IPS-NIHi7 (cell line): ENCODE data around the gene TNRC6B.
"Not testable (repeated sequence)": the region's sequence is repeated elsewhere in the genome, so short reads cannot be mapped to it uniquely, and the experiment has no call there.

ENCODE experiments used
- DNase-seq: peaks from one replicate; pipeline ENCODE4 v3.0.0; 2012; ENCODE audit warnings: mixed read lengths; ENCODE audit errors: extremely low spot score

TNRC6B gene, protein sequence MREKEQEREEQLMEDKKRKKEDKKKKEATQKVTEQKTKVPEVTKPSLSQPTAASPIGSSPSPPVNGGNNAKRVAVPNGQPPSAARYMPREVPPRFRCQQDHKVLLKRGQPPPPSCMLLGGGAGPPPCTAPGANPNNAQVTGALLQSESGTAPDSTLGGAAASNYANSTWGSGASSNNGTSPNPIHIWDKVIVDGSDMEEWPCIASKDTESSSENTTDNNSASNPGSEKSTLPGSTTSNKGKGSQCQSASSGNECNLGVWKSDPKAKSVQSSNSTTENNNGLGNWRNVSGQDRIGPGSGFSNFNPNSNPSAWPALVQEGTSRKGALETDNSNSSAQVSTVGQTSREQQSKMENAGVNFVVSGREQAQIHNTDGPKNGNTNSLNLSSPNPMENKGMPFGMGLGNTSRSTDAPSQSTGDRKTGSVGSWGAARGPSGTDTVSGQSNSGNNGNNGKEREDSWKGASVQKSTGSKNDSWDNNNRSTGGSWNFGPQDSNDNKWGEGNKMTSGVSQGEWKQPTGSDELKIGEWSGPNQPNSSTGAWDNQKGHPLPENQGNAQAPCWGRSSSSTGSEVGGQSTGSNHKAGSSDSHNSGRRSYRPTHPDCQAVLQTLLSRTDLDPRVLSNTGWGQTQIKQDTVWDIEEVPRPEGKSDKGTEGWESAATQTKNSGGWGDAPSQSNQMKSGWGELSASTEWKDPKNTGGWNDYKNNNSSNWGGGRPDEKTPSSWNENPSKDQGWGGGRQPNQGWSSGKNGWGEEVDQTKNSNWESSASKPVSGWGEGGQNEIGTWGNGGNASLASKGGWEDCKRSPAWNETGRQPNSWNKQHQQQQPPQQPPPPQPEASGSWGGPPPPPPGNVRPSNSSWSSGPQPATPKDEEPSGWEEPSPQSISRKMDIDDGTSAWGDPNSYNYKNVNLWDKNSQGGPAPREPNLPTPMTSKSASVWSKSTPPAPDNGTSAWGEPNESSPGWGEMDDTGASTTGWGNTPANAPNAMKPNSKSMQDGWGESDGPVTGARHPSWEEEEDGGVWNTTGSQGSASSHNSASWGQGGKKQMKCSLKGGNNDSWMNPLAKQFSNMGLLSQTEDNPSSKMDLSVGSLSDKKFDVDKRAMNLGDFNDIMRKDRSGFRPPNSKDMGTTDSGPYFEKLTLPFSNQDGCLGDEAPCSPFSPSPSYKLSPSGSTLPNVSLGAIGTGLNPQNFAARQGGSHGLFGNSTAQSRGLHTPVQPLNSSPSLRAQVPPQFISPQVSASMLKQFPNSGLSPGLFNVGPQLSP (N-terminal part only)

DNA sequence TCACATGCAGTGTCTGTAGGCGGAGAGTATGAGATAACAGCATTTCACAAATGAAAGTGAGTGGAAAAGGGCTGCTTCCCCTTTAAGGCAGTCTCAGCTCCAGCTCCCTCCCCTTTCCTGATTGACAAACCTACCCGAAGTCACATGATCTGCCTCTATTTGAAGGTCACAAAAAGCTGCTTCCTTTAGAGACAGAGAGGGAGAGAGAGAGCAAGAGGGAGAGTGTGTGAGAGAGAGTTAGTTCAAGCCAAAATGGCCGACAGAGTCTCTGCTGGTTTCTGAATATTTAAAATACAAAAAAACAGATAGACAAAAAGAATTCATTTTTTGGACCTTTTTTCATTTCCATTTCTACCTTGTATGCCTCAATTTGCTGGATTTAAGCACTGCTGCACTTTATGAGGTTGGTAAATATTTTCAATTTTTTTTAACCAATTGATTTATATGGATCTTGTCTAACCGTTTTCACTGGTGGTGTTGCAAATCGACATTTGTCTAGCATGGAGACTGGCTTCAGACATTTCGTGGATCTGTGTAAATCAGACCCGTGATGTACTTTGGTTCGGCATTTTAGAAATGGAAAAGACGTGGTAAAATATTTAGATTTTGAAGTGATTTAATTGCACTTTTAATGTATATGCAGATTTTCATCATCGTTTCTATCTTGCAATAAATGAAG, at the start of gene TNRC6B:
Gene TNRC6B, plus strand, starts transcription at position 188 of the 679 bp plus-strand sequence. Its CDS starts 211 bp downstream, at position 399.
- DNase-seq = peak; percentile 70

DNA sequence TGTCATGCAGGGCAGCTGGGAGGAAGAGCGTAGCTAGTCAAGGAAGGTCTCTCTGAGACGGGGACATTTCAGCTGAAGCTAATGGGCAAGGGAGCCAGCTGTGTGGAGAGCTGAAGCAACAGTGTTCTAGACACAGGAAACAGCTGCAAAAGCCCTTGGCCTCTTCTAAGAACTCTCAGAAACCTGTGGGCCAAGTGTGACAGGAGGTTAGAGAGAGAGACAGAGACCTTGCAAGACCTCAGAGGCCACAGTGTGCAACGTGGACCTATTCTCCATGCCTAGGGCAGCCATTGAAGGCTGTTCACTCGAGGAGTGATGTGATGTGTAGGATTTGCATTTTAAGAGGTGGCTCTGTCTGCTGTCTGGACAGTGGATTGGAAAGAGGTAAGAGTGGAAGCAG, 48.7 kb upstream of the TNRC6B start:
- no peak for DNase-seq

DNA sequence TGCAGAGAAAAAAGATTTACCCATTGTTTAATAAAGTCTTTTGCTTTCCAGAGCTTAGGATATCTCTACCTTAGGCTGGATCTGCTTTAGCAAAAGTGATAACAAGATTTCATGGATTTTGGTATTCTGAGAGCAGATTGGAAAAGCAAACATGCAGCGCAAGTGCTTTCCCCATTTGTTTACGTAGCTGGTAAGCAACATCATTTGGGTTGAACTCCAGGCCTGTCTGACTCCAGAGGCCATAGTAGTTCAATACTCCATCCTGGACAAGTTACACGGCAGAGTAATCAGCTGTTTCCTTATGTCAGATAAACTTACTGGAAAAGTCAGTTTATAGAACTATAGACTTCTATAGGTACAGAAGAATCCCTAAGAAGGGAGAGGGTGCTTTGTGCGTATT, 40.6 kb upstream of the TNRC6B start:
- DNase-seq = no peak

DNA sequence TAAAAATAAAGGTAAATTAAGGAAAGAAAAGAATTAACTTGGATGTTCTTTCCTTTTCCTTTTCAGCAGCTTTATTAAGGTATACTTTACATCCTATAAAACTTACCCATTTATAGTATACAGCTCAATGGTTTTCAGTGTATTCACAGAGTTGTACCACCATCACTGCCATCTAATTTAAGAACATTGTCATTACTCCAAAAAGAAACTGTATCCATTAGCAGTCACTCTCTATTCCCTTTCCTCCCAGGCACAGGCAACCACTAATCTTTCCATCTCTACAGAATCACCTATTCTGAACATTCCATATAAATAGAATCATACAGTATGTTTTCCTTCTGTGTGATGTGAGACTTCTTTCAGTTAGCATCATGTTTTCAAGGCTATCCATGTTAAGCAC, 38.9 kb upstream of the TNRC6B start:
- no peak for DNase-seq

DNA sequence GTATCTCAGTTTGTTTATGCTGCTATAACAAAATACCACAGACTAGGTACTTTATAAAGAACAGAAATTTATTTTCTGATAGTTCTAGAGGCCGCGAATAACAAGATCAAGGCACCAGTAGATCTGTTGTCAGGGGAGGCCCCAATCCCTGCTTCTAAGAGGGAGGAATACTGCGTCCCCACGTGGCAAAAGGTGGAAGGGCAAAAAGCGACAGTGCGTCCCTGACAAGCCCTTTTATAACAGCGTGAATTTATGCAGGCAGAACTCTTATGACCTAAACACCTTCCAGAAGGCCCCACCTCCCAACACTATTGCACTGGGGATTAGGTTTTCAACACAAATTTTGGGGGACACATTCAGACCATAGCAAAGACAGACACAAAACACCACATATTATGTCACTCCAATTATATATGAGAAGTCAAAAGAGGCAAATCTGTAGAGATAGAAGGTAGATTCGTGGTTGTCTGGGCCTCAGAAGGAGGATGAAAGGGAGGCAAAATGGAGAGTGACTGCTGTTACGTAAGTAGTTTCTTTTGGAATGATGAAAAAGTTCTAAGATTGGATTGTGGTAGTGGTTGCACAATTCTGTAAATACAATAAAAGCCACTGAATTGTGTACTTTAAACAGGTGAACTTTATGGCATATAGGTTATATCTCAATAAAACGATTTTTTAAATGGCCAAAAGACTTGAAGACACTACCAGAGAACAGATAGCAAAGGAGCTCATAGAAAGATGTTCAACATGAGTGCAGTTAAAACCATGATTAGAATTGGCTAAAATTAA, 30.1 kb upstream of the TNRC6B start:
- DNase-seq = peak; percentile 70

DNA sequence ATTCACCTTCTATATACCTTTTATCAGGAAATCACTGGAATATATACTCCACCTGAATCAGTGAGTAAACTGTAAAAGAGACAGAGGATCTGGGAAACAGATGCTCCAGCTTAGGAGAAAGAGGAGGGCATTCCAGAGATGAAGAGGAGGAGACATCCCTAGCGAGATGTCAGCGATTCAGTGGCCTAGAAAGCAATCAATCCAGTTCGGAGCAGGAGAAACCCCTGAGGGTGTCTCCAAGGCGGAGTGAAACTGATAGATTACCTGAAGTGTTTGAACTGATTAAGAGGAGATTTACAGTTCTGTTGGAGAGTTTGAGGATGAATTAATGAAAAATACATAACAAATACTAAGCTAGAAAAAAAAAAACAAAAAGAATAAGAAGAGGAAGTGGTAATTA, 24.5 kb upstream of the TNRC6B start:
- DNase-seq = no peak

DNA sequence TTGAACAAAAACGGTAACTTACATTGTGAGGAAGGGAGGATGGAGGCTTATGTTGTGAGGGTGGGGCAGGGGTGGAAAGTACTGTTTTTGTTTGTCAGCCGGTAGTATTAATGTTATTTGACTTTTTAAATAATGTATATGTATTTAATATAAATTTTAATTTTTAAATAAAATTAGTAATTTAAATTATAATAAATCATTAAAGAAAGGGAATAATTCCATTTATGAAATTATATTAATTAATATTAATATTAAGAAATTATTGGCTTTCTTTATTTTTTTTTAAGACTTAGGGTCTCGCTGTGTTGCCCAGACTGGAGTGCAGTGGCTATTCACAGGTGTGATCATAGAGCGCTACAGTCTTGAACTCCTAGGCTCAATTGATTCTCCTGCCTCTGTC, 24.0 kb upstream of the TNRC6B start:
- DNase-seq = no peak

DNA sequence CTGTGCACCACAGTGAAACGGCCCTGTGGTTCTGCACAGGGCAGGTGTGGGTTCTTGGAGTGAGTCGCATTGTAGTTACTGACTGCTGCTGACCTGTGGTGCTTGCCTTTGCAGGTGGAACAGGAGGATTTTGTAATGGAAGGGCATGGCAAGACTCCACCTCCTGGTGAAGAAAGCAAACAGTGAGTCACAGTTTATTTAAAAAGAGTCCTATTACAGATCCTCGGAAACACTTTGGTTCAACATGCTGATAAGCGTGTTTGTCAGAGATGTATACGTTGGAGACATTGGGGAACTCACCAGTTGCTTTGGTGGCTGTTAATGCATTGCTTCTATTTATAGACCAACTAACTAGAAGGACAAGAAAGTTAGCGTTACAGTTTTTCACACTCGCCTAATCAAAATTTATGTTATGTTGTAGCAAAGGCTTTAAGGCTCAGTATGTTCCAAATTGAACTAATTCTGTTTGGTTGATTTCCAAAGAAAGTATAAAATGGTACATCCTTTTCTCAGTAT, 21.7 kb upstream of the TNRC6B start:
- peak; percentile 71 for DNase-seq

DNA sequence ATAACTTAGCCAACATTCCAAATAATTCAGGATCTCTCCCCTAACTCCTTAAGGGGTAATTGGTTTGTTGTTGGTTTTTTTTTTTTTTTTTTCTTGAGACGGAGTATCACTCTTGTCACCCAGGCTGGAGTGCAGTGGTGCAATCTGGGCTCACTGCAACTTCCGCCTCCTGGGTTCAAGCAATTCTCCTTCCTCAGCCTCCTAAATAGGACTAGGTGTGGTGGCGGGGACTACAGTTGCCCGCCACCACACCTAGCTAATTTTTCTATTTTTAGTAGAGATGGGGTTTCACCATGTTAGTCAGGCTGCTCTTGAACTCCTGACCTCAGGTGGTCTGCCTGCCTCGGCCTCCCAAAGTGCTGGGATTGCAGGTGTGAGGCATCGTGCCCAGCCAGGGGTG, 21.0 kb upstream of the TNRC6B start:
- not testable (repeated sequence) for DNase-seq

DNA sequence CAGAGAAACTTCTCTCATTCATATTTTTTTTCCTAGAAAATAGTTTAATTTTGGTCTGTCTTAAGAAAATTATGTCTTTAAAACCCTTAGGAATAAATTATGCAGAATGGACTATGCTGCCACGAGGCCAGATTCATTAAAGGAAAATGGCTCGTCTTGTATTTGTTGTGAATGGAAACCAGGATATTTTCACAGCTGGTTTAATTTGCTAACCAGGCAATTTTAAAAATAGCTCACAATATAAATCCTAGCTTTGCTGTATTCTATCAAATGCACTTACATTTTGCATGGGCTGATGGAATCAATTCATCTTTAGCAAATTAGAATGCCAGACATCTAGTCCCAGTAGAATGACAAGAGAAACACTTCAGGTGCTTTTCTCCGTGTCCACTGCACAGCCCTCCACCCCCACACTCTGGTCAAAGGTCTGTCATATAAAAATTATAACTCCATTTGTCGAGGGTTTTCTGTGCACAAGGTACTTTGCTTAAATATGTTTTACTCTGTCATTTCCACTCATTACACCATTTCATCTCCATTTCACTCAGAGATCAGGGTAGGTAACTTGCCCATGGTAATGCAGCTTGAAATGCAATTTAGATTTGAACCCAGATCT, 20.3 kb upstream of the TNRC6B start:
- no peak for DNase-seq

DNA sequence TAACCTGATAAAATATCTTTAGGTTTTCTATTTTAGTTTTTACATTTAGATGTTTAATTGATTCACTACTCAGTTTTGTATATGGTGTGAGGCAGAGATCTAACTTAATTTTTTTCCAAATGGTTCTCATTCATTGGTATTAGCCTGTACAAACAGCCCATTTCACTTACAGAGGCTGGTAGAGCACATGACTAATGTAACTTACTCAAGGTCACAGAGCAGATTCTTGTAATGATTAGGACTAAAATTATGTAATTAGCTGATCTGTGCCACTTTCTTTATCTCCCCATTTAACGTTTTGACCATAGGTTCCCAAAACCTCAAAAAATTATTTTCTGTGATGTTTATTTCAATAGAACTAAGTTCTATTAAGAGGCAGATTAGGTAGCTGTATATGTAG, 16.5 kb upstream of the TNRC6B start:
- DNase-seq = no peak

DNA sequence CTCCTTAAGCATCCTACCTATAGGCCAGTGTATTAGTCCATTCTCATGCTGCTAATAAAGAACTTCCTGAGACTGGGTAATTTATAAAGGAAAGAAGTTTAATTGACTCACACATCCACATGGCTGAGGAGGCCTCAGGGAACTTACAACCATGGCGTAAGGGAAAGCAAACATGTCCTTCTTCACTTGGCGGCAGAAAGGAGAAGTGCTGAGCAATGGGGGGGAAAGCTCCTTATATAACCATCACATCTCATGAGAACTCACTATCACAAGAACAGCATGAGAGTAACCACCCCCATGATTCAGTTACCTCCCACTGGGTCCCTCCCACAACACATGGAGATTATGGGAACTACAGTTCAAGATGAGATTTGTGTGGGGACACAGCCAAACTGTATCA, 12.2 kb upstream of the TNRC6B start:
- DNase-seq = not testable (repeated sequence)

DNA sequence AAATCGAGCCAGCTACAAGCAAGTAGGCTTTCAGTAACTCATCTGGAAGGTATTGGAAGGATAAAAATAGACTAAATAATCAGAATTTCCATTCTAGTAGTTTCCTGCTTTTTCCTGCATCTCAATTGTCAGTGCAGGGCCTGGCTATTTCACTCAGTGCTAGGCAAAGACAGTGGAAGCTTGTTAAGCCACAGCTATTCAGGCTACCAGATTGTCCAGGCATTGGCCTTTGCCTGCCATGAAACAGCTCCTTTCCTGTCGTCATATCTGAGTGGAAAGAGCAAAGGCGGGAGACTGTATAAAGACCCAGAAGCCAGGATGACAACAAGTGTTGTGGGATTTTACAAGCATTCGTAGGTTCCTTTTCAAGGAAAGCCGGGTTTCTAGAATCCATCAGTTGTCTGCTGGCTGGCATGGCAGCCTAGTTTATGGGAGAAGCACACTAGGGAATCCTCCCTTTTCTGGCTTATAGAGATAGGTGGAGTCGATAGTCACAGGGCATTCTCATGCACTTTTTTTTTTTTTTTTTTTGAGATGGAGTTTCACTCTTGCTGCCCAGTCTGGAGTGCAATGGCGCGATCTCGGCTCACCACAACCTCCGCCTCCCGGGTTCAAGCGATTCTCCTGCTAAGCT, 2.0 kb upstream of the TNRC6B start:
- DNase-seq = no peak

DNA sequence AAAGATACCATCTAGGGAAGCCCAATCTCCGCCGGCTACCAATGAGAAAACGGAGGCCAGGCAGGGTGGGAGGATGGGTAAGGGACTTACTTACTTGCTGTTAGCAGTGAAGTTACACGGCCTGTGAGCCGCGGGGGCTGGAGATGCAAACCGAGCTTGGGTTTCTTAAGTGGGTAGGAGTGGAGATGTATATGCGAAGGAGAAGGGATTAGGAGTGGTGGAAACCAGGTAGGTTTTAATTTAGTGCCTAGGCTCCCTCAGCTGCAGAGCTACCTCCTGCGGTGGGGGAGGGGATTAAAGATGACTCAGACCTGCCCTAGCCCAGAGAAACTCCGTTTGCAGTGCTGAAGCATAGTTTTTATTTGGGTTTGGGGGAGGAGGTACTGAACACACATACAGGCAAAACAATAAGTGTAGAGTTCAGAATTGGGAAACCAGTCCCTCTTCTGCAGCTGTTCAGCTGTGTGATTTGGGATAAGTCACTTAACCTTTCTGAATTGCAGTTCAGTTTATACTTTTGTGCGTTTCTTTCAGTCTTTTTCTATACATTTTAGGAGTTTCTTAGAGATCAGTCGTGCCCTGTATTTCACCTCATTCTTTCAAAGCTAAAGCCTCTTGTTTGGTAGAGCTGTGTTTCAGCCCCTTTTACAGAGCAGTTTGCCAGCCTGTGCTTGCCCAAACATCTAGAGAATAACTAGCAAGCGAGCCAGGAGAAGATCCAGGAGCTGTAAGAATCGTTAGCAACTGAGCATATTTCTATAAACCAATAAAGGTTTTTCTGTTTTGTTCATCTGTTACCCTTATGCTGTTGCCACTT, 596 bp upstream of the TNRC6B start:
- DNase-seq = peak; percentile 55

DNA sequence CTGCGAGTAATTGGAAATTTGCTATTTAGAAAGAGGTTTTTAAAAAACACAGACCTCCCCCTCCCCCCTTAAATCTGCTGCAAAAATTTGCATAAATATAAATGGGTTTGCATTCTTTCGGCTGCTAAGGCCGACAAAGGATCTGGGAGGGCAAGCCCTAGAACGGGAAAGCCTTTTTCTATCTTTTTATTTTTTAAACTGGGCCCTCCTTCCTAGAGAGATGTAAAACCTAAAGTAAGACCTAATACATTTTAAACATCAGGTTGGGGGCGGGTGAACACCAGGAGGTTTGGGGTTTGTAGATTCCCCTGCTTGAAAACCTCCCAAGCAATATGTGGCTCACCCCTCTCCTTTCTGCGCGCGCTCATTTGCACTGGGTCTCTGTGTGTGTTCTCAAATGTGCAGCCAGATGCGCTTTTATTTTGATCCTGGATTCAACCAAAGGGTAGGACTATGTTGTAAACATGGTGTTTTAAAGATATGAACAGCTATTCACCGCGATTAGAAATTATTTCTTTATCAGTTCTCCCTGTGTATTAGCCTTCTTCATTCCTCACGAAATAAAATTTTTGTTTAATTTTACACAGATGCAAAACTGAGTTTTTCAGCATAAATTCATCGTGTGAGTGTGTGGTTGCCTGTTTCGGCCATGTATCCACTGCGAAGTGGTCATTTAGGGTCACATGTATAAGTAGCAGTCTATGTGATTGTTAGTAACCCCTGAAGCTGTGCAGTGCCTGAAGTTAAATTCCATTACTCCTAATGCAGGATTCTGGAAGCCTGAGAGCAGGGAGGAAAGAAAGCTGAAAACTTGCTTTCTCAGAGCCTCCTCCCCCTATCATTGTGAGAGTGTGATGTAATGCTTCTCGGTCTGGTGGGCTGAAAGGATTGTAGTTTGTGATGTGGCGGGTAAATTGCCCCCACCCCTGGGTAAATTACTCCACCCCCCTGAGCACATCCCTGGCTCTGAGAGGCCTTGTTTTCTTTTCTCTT, 988 bp downstream of the TNRC6B start:
- DNase-seq = peak; percentile 35

DNA sequence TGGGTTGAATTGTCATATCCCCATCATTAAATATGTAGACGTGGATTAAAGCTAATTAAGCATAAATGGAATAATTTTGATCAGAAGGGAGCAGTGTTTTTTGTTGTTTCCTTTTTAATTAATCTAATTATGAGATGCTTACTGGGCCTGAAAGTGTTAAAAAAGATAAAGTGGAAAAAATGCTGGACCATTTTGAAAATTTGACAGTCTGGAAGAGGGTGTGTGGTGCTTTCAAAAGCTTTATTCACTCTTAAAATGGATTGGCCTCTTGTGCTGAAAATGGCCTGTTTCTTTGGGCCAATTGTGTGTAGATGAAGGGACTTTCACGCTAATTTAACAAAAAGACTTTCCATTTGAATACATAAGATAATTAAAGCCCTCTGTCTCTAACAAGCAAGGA, 1.8 kb downstream of the TNRC6B start:
- DNase-seq = no peak

DNA sequence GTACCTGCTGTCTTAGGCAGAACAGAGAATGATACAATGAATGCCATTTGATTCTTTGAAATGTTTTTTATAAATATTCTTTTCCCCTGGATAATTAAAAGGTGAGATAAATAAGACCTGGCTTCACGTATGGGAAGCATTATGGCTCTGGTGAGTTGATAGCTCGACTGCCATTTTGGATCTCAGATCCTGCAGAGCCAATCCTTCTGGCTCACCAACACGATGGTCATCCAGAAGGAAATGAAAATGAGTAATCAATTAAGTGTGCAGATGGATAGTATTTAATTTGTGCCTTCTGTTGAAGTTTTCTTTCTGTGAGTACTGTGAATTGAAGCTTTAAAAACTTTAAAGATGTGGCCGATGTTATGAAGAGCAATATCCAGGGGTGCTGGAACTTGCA, 2.7 kb downstream of the TNRC6B start:
- no peak for DNase-seq
